Esophagus muscularis mucosa (tissue), 3 donors: ENCODE measurements around the gene DISP2.

Source experiments
- POLR2AphosphoS5 ChIP-seq, 2 donors: sonication (generic); formaldehyde crosslinking; IDR thresholded peaks; one replicate each; pipeline ENCODE4 v1.6.1; 2017; ENCODE audit warnings: antibody characterized with exemption in 2 of 2
- TF ChIP-seq, protein P1 (sequence below), 3 experiments: fragments of 200-600 bp in 2 of 3; fragments of 450-650 bp in 1 of 3; sonication (generic) in 2 of 3; IDR thresholded peaks; one replicate each; pipeline ENCODE4 v1.5.1; 2017 to 2019; ENCODE audit warnings: antibody characterized with exemption in 3 of 3, mild to moderate bottlenecking in 2 of 3, moderate library complexity in 1 of 3

DNA sequence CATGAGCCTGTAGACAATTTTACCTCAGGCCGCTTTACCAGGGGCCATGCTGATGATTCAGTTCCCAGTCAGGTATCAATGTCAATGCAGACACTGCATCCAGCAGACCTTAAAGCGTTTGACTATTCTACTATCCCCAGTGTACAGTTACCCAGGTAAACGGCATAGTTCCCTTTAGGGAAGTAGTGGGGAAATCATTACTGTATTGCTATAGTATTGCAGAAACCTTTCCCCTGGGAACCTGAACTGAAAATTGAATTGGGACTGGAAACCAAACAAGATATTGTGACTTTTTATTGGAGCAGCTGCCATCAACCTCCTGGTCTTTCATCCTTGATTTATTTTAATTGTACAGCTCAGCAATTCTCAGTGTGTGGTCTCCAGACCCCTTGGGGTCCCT, 41.1 kb upstream of the DISP2 start:
- no peak for TF ChIP-seq POLR2AphosphoS5 (IDR thresholded peaks at IDR 0.05)
- TF ChIP-seq, protein P1, sequence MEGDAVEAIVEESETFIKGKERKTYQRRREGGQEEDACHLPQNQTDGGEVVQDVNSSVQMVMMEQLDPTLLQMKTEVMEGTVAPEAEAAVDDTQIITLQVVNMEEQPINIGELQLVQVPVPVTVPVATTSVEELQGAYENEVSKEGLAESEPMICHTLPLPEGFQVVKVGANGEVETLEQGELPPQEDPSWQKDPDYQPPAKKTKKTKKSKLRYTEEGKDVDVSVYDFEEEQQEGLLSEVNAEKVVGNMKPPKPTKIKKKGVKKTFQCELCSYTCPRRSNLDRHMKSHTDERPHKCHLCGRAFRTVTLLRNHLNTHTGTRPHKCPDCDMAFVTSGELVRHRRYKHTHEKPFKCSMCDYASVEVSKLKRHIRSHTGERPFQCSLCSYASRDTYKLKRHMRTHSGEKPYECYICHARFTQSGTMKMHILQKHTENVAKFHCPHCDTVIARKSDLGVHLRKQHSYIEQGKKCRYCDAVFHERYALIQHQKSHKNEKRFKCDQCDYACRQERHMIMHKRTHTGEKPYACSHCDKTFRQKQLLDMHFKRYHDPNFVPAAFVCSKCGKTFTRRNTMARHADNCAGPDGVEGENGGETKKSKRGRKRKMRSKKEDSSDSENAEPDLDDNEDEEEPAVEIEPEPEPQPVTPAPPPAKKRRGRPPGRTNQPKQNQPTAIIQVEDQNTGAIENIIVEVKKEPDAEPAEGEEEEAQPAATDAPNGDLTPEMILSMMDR (IDR thresholded peaks at IDR 0.05): no peak
